ENCODE results near the gene RIN3.

The RIN3 gene

DNA sequence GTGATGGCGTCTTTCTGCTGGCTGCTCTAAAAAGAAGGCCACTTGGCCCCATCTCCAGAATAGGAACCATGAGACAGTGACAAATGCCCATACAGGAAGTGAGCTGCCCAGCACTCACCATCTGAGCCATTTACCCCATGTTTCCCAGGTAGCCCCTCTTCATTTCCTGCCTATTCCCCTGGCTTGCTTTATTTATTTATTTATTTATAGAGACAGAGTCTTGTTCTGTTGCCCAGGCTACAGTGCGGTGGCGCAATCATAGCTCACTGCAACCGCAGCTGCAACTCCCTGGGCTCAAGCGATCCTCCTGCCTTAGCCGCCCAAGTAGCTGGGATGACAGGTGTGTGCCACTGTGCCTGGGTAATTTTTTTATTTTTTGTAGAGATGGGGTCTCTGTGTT is 71.2 kb downstream of the RIN3 start:
- no peak for DNase-seq (ENCODE audit: extremely low spot score)
- ChIA-PET CTCF (no interaction called here), POLR2A (no interaction called here)
- TF ChIP-seq TARDBP (IDR thresholded peaks at IDR 0.05) (no peak), L3MBTL2 (conservative IDR thresholded peaks at IDR 0.05) (no peak), ELF4 (IDR thresholded peaks at IDR 0.05) (no peak), ZNF384 (IDR thresholded peaks at IDR 0.05) (no peak), SP1 (IDR thresholded peaks at IDR 0.05) (no peak), ARNT (IDR thresholded peaks at IDR 0.05) (no peak), FOXM1 (IDR thresholded peaks at IDR 0.05; ENCODE audit: borderline replicate concordance) (no peak), FOXA1 (IDR thresholded peaks at IDR 0.05) (no peak), BHLHE40 (IDR thresholded peaks at IDR 0.05; ENCODE audit: borderline replicate concordance) (no peak), HDGF (IDR thresholded peaks at IDR 0.05; ENCODE audit: borderline replicate concordance) (no peak), FOXK2 (IDR thresholded peaks at IDR 0.05) (no peak), LEF1 (IDR thresholded peaks at IDR 0.05; ENCODE audit: borderline replicate concordance) (no peak), NFRKB (IDR thresholded peaks at IDR 0.05) (no peak), SUZ12 (IDR thresholded peaks at IDR 0.05) (no peak), CTBP1 (IDR thresholded peaks at IDR 0.05; ENCODE audit: borderline replicate concordance) (no peak)
- TF ChIP-seq, protein P1, sequence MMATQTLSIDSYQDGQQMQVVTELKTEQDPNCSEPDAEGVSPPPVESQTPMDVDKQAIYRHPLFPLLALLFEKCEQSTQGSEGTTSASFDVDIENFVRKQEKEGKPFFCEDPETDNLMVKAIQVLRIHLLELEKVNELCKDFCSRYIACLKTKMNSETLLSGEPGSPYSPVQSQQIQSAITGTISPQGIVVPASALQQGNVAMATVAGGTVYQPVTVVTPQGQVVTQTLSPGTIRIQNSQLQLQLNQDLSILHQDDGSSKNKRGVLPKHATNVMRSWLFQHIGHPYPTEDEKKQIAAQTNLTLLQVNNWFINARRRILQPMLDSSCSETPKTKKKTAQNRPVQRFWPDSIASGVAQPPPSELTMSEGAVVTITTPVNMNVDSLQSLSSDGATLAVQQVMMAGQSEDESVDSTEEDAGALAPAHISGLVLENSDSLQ (IDR thresholded peaks at IDR 0.05), result no peak

DNA sequence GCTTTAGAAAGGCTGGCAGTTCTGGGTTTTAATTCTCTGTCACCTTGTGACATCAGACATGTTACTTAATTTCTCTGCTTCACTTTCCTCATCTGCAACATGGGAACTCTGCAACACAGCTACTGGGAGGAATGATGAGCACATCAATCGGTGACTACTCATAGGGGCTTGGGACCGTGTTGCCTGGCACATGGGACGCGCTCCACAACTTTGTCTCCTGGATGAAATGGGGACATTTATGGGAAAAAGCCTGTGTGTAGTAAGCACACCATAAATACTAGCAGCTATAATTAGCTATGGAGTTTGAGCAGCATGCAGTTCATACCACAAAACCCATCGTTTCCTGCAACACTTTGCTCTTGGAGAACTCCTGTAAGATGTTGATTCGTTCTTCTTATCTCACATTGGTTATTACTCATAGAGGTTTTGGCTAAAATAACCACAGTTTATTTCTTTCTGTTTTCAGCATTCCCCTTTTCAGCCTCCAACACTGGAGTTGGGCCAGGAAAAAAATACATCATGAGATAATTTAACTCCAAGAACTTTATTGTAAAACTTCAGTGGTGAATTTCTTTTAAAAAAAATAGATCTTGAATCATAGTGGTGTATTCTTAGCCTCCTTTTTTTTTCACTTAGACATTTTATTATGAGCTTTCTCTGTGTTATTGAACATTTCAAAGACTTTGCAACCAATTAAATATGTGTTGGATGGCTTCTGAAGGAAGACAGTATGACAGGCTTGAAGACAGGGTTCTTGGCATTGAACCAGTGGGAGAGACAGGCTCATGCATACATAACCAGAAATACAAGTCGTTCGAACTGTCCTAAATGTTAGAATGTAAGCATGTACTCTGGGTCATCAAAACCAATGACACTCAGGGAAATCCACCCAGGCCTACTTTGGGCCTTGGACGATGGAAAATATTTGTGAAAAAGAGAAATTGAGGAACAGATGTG is 72.7 kb downstream of the RIN3 start:
- CTCF ChIA-PET, result no interaction called here
- no peak for DNase-seq (ENCODE audit: extremely low spot score)
- POLR2A ChIA-PET, result no interaction called here
- TF ChIP-seq, protein P1 (IDR thresholded peaks at IDR 0.05), result no peak
- no peak for TF ChIP-seq ZNF384 (IDR thresholded peaks at IDR 0.05)
- TF ChIP-seq L3MBTL2 (conservative IDR thresholded peaks at IDR 0.05), result no peak
- no peak for TF ChIP-seq ARNT (IDR thresholded peaks at IDR 0.05)
- TF ChIP-seq CTBP1 (IDR thresholded peaks at IDR 0.05; ENCODE audit: borderline replicate concordance), result no peak
- no peak for TF ChIP-seq FOXM1 (IDR thresholded peaks at IDR 0.05; ENCODE audit: borderline replicate concordance)
- no peak for TF ChIP-seq ELF4 (IDR thresholded peaks at IDR 0.05)
- no peak for TF ChIP-seq FOXA1 (IDR thresholded peaks at IDR 0.05)
- TF ChIP-seq NFRKB (IDR thresholded peaks at IDR 0.05), result no peak
- no peak for TF ChIP-seq SP1 (IDR thresholded peaks at IDR 0.05)
- no peak for TF ChIP-seq SUZ12 (IDR thresholded peaks at IDR 0.05)
- no peak for TF ChIP-seq BHLHE40 (IDR thresholded peaks at IDR 0.05; ENCODE audit: borderline replicate concordance)
- no peak for TF ChIP-seq HDGF (IDR thresholded peaks at IDR 0.05; ENCODE audit: borderline replicate concordance)
- TF ChIP-seq TARDBP (IDR thresholded peaks at IDR 0.05), result no peak
- TF ChIP-seq FOXK2 (IDR thresholded peaks at IDR 0.05), result no peak
- no peak for TF ChIP-seq LEF1 (IDR thresholded peaks at IDR 0.05; ENCODE audit: borderline replicate concordance)

- TF ChIP-seq L3MBTL2 (conservative IDR thresholded peaks at IDR 0.05), result no peak
- TF ChIP-seq CTBP1 (IDR thresholded peaks at IDR 0.05; ENCODE audit: borderline replicate concordance), result no peak
- no peak for TF ChIP-seq FOXA1 (IDR thresholded peaks at IDR 0.05)
- TF ChIP-seq HDGF (IDR thresholded peaks at IDR 0.05; ENCODE audit: borderline replicate concordance), result no peak
- no peak for TF ChIP-seq LEF1 (IDR thresholded peaks at IDR 0.05; ENCODE audit: borderline replicate concordance)
- TF ChIP-seq SUZ12 (IDR thresholded peaks at IDR 0.05), result no peak
- no peak for TF ChIP-seq TARDBP (IDR thresholded peaks at IDR 0.05)
- no peak for TF ChIP-seq BHLHE40 (IDR thresholded peaks at IDR 0.05; ENCODE audit: borderline replicate concordance)
- TF ChIP-seq, protein P1 (IDR thresholded peaks at IDR 0.05), result no peak
- TF ChIP-seq SP1 (IDR thresholded peaks at IDR 0.05), result no peak
- no peak for TF ChIP-seq ARNT (IDR thresholded peaks at IDR 0.05)
- no peak for TF ChIP-seq ZNF384 (IDR thresholded peaks at IDR 0.05)
- no peak for TF ChIP-seq FOXK2 (IDR thresholded peaks at IDR 0.05)
- TF ChIP-seq FOXM1 (IDR thresholded peaks at IDR 0.05; ENCODE audit: borderline replicate concordance), result no peak
- TF ChIP-seq NFRKB (IDR thresholded peaks at IDR 0.05), result no peak
- POLR2A ChIA-PET, result no interaction called here
- no peak for DNase-seq (ENCODE audit: extremely low spot score)
- CTCF ChIA-PET, result no interaction called here
These were observed 73.5 kb downstream of the RIN3 start for GRCh38 chr14:92586963-92587699.

GRCh38 chr14:92587700-92588085 is 74.1 kb downstream of the RIN3 start:
- ChIA-PET CTCF (no interaction called here), POLR2A (no interaction called here)
- TF ChIP-seq FOXA1 (IDR thresholded peaks at IDR 0.05) (no peak), FOXK2 (IDR thresholded peaks at IDR 0.05) (no peak), FOXM1 (IDR thresholded peaks at IDR 0.05; ENCODE audit: borderline replicate concordance) (no peak), HDGF (IDR thresholded peaks at IDR 0.05; ENCODE audit: borderline replicate concordance) (no peak), TARDBP (IDR thresholded peaks at IDR 0.05) (no peak), BHLHE40 (IDR thresholded peaks at IDR 0.05; ENCODE audit: borderline replicate concordance) (no peak), SP1 (IDR thresholded peaks at IDR 0.05) (no peak), ELF4 (IDR thresholded peaks at IDR 0.05) (no peak), CTBP1 (IDR thresholded peaks at IDR 0.05; ENCODE audit: borderline replicate concordance) (no peak)
- TF ChIP-seq, protein P1 (IDR thresholded peaks at IDR 0.05), result no peak
- no peak for DNase-seq (ENCODE audit: extremely low spot score)
